HL-60 (cell line): ENCODE measurements around the gene LRP1B.

Source experiments
- DNase-seq, 2 experiments: peaks; one replicate each; pipeline ENCODE4 v3.0.0-alpha.2; 2010 to 2020; ENCODE audit warnings: low read depth in 1 of 2, low spot score in 1 of 2
- H3K27ac ChIP-seq: fragments of 250-450 bp; sonication (Bioruptor Pico); replicated peaks from 2 replicates; pipeline ENCODE4 v1.5.1; 2020; ENCODE audit warnings: mild to moderate bottlenecking, moderate library complexity
- H3K27me3 ChIP-seq: fragments of 250-450 bp; sonication (Bioruptor Pico); 2 replicates; pipeline ENCODE4 v1.5.1; 2021; ENCODE audit warnings: mild to moderate bottlenecking, moderate library complexity; ENCODE audit not compliant: insufficient read depth, poor library complexity, severe bottlenecking
- H3K4me3 ChIP-seq: replicated peaks from 2 replicates; pipeline ENCODE4 v1.5.1; 2011; ENCODE audit warnings: mild to moderate bottlenecking, control low read depth, low read length; ENCODE audit not compliant: insufficient read depth
- GABPA ChIP-seq: IDR thresholded peaks from 2 replicates; pipeline ENCODE4 v1.6.1; 2012; ENCODE audit warnings: low read depth
- POLR2AphosphoS5 ChIP-seq: IDR thresholded peaks from 2 replicates; pipeline ENCODE4 v1.6.1; 2012; ENCODE audit warnings: low read depth
- SPI1 ChIP-seq: IDR thresholded peaks from 2 replicates; pipeline ENCODE4 v1.6.1; 2012; ENCODE audit warnings: low read depth, mild to moderate bottlenecking, borderline replicate concordance
- TF ChIP-seq, protein P1 (sequence below): IDR thresholded peaks from 2 replicates; pipeline ENCODE4 v1.6.1; 2012; ENCODE audit warnings: low read depth; ENCODE audit not compliant: insufficient replicate concordance
- TF ChIP-seq, protein P2 (sequence below): IDR thresholded peaks from one replicate; pipeline ENCODE4 v1.5.1; 2011; ENCODE audit warnings: low read length, control low read depth, inconsistent platforms; ENCODE audit not compliant: insufficient read depth

LRP1B gene

DNA sequence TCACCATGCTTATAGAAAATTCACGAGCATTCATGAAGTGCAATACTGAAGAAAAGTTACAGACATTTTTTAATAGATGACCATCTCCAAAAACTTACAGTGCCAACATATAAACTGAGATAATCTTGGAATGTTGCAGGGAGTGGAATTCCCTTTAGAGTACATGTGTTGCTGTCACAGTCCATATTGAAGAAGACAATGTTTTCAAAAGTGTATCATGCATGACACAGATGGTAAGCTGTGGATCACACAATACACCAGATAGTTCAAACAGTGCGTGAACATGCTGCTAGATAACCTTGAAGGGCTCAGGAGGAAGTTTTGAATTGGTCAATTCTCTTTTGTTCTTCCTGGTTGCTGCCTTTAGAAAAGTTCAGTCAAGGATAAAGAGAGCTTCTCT, 1706.3 kb downstream of the LRP1B start:
- no peak overlapping the region for H3K27ac ChIP-seq
- DNase-seq = no peak
- TF ChIP-seq GABPA (no peak), POLR2AphosphoS5 (no peak), SPI1 (no peak)
- TF ChIP-seq, protein P1, sequence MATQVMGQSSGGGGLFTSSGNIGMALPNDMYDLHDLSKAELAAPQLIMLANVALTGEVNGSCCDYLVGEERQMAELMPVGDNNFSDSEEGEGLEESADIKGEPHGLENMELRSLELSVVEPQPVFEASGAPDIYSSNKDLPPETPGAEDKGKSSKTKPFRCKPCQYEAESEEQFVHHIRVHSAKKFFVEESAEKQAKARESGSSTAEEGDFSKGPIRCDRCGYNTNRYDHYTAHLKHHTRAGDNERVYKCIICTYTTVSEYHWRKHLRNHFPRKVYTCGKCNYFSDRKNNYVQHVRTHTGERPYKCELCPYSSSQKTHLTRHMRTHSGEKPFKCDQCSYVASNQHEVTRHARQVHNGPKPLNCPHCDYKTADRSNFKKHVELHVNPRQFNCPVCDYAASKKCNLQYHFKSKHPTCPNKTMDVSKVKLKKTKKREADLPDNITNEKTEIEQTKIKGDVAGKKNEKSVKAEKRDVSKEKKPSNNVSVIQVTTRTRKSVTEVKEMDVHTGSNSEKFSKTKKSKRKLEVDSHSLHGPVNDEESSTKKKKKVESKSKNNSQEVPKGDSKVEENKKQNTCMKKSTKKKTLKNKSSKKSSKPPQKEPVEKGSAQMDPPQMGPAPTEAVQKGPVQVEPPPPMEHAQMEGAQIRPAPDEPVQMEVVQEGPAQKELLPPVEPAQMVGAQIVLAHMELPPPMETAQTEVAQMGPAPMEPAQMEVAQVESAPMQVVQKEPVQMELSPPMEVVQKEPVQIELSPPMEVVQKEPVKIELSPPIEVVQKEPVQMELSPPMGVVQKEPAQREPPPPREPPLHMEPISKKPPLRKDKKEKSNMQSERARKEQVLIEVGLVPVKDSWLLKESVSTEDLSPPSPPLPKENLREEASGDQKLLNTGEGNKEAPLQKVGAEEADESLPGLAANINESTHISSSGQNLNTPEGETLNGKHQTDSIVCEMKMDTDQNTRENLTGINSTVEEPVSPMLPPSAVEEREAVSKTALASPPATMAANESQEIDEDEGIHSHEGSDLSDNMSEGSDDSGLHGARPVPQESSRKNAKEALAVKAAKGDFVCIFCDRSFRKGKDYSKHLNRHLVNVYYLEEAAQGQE = no peak
- TF ChIP-seq, protein P2, sequence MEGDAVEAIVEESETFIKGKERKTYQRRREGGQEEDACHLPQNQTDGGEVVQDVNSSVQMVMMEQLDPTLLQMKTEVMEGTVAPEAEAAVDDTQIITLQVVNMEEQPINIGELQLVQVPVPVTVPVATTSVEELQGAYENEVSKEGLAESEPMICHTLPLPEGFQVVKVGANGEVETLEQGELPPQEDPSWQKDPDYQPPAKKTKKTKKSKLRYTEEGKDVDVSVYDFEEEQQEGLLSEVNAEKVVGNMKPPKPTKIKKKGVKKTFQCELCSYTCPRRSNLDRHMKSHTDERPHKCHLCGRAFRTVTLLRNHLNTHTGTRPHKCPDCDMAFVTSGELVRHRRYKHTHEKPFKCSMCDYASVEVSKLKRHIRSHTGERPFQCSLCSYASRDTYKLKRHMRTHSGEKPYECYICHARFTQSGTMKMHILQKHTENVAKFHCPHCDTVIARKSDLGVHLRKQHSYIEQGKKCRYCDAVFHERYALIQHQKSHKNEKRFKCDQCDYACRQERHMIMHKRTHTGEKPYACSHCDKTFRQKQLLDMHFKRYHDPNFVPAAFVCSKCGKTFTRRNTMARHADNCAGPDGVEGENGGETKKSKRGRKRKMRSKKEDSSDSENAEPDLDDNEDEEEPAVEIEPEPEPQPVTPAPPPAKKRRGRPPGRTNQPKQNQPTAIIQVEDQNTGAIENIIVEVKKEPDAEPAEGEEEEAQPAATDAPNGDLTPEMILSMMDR = no peak
- no peaks in the 10 kb centered on the region for H3K27me3 ChIP-seq
- H3K4me3 ChIP-seq = no peak overlapping the region

DNA sequence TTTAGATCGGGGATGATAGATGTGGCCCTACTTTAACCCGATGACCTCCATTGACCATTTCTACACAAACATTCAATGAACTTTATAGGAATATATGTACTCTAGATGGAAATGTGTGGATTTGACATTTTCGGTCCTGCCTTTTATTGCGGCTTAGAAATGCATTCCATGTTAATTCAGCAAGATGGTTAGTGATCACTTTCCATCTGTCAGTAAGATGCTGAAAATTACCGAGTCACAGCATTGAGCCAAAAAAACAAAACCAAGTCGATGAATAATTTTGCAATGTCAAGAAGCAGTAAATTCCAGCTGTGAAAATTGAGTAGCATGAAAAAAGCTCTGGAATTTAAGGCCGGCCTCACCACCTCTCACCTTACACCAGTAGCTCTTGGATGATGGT, 1708.1 kb downstream of the LRP1B start:
- TF ChIP-seq, protein P1 = no peak
- TF ChIP-seq POLR2AphosphoS5 = no peak
- no peak for TF ChIP-seq GABPA
- TF ChIP-seq, protein P2 = no peak
- no peak for TF ChIP-seq SPI1
- H3K4me3 ChIP-seq = no peak overlapping the region

DNA sequence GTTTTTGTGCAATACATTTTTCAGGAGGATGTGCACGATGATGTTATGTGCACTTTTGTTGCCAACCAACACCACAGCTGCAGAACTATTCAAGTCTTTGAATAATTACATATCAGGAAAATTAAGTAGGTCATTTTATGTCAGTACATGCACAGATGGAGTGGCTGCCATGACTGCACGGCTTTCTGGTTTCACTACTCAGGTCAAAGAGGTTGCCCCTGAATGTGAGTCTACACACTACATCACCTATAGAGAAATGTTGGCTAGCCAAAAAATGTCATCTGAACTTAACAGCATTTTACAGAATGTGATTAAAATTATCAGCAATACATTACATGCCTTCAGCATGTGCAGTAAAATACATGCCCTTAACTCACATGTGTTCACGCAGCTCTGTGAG, 1713.3 kb downstream of the LRP1B start:
- Histone ChIP-seq H3K4me3 (no peak overlapping the region), H3K27me3 (no peaks in the 10 kb centered on the region), H3K27ac (no peak overlapping the region)
- TF ChIP-seq GABPA = no peak
- TF ChIP-seq, protein P1 = no peak
- TF ChIP-seq SPI1 = no peak
- TF ChIP-seq, protein P2 = no peak
- no peak for TF ChIP-seq POLR2AphosphoS5
- no peak for DNase-seq

More for the DNA sequence above, 1708.1 kb downstream of the LRP1B start:
- DNase-seq = no peak
- H3K27me3 ChIP-seq = no peaks in the 10 kb centered on the region
- H3K27ac ChIP-seq = no peak overlapping the region
